Neural crest cell (in vitro differentiated cells): Measurements from ENCODE around the gene CHORDC1. TPM values are rescaled to one million over a fixed set of nuclear protein-coding genes. Genes with fewer than 3 reads are reported as not detected.
A peak's percentile ranks its signal among the peaks of the same experiment; 100 is the strongest.

ENCODE experiments used
- DNase-seq: peaks from one replicate; pipeline ENCODE4 v3.0.0; 2021; ENCODE audit warnings: low read depth, mixed read lengths, low spot score
- H3K27ac Mint-ChIP-seq: one replicate; pipeline ENCODE4 v1.8.0; 2021; ENCODE audit warnings: mild to moderate bottlenecking, mixed read lengths; ENCODE audit not compliant: unreplicated experiment
- H3K27me3 Mint-ChIP-seq: 2 replicates; pipeline ENCODE4 v1.8.0; 2021; ENCODE audit warnings: low read depth, mild to moderate bottlenecking, mixed read lengths
- H3K36me3 Mint-ChIP-seq: 2 replicates; pipeline ENCODE4 v1.8.0; 2021; ENCODE audit warnings: low read depth, mild to moderate bottlenecking, mixed read lengths
- H3K4me1 Mint-ChIP-seq: 2 replicates; pipeline ENCODE4 v1.8.0; 2021; ENCODE audit warnings: mixed read lengths
- H3K4me3 Mint-ChIP-seq: one replicate; pipeline ENCODE4 v1.8.0; 2021; ENCODE audit warnings: mild to moderate bottlenecking, mixed read lengths
- H3K9me3 Mint-ChIP-seq: 2 replicates; pipeline ENCODE4 v1.8.0; 2021; ENCODE audit warnings: mixed read lengths
- total RNA-seq: library from RNA; stranded (reverse); gene quantifications from 2 replicates; pipeline ENCODE4 v1.2.1, GENCODE V29; 2021
- TF ChIP-seq, protein P1 (sequence below): fragments of 200-600 bp; sonication (generic); conservative IDR thresholded peaks from 2 replicates; pipeline ENCODE4 v1.5.0; 2021; ENCODE audit warnings: antibody characterized with exemption, mild to moderate bottlenecking

The CHORDC1 gene
- total RNA-seq, 1 donor from 2014 or later, result 64.5 TPM

DNA sequence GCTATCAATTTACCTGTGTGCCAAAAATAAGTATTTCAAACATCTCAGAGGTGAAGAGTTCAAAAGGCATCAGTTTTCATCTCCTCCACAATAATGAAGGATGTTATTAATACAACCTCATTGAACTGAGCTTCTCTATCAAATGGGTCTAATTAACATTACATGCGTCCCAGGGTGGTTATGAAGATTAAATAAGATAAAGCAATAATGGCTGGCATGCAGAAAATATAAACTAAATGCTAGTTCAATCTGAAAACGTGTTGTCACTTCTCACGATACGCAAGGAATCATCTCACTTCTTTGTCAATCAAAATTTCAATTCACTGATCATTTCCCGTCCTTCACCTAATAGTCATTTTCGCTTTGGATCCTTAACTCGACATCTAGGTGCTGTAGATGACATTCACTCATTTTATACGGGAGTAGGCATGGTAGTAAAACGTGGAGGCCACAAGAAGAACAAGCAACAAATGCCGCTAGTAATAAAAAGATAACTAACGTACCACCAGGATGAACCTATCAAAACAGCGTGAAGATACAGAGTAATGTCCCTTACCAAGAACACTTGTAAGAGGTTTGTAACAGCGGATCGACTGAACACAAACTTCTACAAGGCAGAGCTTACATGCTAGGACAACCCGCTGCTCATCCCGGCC, 918 bp downstream of the CHORDC1 start:
- Mint-ChIP-seq H3K27me3 (no peaks in the 10 kb centered on the region), H3K27ac (peak overlapping the region; percentile 98), H3K9me3 (no peaks in the 10 kb centered on the region), H3K4me1 (peaks cover 46% of the 10 kb centered on the region), H3K36me3 (no peaks in the 10 kb centered on the region), H3K4me3 (peak overlapping the region; percentile 97)
- no peak for DNase-seq
- TF ChIP-seq, protein P1, sequence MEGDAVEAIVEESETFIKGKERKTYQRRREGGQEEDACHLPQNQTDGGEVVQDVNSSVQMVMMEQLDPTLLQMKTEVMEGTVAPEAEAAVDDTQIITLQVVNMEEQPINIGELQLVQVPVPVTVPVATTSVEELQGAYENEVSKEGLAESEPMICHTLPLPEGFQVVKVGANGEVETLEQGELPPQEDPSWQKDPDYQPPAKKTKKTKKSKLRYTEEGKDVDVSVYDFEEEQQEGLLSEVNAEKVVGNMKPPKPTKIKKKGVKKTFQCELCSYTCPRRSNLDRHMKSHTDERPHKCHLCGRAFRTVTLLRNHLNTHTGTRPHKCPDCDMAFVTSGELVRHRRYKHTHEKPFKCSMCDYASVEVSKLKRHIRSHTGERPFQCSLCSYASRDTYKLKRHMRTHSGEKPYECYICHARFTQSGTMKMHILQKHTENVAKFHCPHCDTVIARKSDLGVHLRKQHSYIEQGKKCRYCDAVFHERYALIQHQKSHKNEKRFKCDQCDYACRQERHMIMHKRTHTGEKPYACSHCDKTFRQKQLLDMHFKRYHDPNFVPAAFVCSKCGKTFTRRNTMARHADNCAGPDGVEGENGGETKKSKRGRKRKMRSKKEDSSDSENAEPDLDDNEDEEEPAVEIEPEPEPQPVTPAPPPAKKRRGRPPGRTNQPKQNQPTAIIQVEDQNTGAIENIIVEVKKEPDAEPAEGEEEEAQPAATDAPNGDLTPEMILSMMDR, result no peak

DNA sequence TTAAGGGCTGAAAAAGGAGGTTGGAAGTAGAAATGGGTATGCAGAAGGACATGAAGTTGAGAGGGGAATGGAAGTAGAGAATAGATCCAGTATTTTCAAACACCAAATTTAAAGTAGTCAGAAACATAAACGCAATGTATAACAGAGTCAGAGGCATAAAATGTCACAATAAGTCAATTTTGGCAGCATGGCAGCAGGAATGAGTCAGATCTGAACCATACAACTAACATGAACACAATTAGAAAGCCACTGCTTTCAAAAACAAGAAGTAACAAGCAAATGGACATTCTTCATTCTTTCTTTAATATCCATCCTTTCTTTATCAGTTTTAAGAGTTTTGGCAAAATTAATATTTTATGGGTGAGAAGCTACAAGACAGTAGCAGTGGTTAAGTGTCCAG, 2.5 kb downstream of the CHORDC1 start:
- TF ChIP-seq, protein P1, result no peak
- Mint-ChIP-seq H3K27ac (no peak overlapping the region), H3K9me3 (no peaks in the 10 kb centered on the region), H3K4me1 (peaks cover 52% of the 10 kb centered on the region), H3K36me3 (no peaks in the 10 kb centered on the region), H3K27me3 (no peaks in the 10 kb centered on the region), H3K4me3 (peak overlapping the region; percentile 45)
- DNase-seq, result no peak

DNA sequence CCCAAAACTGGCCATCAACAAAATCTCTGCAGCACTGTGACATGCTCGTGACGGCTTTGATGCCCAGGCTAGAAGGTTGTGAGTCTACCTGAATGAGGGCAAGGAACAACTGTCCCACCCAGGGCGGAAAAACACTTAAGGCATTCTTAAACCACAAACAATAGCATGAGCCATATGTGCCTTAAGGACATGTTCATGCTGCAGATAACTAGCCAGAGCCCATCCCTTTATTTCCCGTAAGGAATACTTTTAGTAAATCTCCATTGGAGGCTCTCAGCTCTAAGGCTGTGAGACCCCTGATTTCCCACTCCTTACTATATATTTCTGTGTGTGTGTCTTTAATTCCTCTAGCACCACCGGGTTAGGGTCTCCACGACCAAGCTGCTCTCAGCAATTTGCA, 3.4 kb downstream of the CHORDC1 start:
- Mint-ChIP-seq H3K27ac (peak overlapping the region; percentile 38), H3K36me3 (no peaks in the 10 kb centered on the region), H3K27me3 (no peaks in the 10 kb centered on the region), H3K4me1 (peaks cover 52% of the 10 kb centered on the region), H3K9me3 (no peaks in the 10 kb centered on the region), H3K4me3 (peak overlapping the region; percentile 45)
- TF ChIP-seq, protein P1, result no peak
- no peak for DNase-seq

DNA sequence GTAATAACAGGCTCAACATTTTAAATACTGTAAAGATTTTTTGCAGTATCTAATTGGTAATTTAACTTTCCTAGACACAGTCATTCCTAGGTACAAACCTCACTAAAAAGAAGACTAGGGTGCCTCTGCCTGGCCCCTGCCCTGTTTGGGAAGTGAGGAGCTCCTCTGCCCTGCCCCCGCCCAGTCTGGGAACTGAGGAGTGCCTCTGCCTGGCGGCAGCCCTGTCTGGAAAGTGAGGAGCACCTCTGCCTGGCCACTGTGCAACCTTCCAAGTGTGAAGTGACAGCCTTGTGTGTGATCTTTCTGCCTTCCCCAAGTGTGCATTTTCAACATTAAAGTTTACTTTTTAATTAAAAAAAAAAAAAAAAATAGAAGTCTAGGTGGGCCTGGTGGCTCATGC, 4.2 kb downstream of the CHORDC1 start:
- H3K4me1 Mint-ChIP-seq, result peaks cover 47% of the 10 kb centered on the region
- DNase-seq, result no peak
- no peak overlapping the region for H3K27ac Mint-ChIP-seq
- TF ChIP-seq, protein P1, result no peak
- no peaks in the 10 kb centered on the region for H3K27me3 Mint-ChIP-seq
- H3K36me3 Mint-ChIP-seq, result no peaks in the 10 kb centered on the region
- H3K4me3 Mint-ChIP-seq, result no peak overlapping the region
- no peaks in the 10 kb centered on the region for H3K9me3 Mint-ChIP-seq

DNA sequence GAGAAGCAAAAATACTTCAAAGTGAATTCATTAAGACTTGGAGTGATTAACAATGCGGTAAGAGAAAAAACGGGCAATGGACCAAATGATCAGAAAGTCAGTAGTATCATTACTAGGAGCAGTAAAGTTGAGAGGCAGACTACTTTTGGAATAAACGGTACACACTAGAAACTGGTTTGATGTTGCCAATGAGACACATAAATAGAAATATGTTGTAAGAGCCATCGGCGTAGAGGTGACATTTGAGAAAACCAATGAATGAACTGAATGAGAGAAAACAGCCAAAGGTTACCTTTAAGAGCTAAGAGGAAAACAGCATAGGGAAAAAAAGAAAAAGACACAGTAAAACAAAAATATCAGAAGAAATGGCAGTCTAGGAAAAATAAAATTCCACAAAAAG, 6.2 kb downstream of the CHORDC1 start:
- no peak for DNase-seq
- TF ChIP-seq, protein P1, result no peak
- H3K27ac Mint-ChIP-seq, result no peak overlapping the region
- no peaks in the 10 kb centered on the region for H3K36me3 Mint-ChIP-seq
- H3K4me3 Mint-ChIP-seq, result no peak overlapping the region
- H3K9me3 Mint-ChIP-seq, result no peaks in the 10 kb centered on the region
- no peaks in the 10 kb centered on the region for H3K27me3 Mint-ChIP-seq
- H3K4me1 Mint-ChIP-seq, result peaks cover 33% of the 10 kb centered on the region
